GM23338 (cell line): ENCODE data around the gene UNC45A. TPM values are rescaled to one million over a fixed set of nuclear protein-coding genes. Genes with fewer than 3 reads are reported as not detected.

ENCODE experiments used
- ATAC-seq: fragments of 200-7000 bp; cut with Tn5 transposase; 3 replicates; pipeline ENCODE4 v1.9.1; 2020
- DNase-seq: peaks from one replicate; pipeline ENCODE4 v3.0.0-alpha.2; 2015; ENCODE audit warnings: low spot score
- H2AFZ ChIP-seq: fragments of 200-600 bp; sonication (generic); 2 replicates; pipeline ENCODE4 v1.8.0; 2016; ENCODE audit warnings: antibody characterized with exemption, mild to moderate bottlenecking, moderate library complexity
- H3F3A ChIP-seq: fragments of 200-600 bp; sonication (generic); replicated peaks from 2 replicates; pipeline ENCODE4 v1.8.0; 2017; ENCODE audit warnings: antibody characterized with exemption, mixed run types, low read depth
- H3K27ac ChIP-seq: fragments of 200-600 bp; sonication (generic); 2 replicates; pipeline ENCODE4 v1.6.1; 2016; ENCODE audit warnings: low read depth
- H3K27me3 ChIP-seq: fragments of 200-600 bp; sonication (generic); 2 replicates; pipeline ENCODE4 v1.8.0; 2016; ENCODE audit warnings: mild to moderate bottlenecking, mixed run types, moderate library complexity; ENCODE audit not compliant: insufficient read depth
- H3K36me3 ChIP-seq: fragments of 200-600 bp; sonication (generic); 2 replicates; pipeline ENCODE4 v1.8.0; 2016; ENCODE audit warnings: mild to moderate bottlenecking; ENCODE audit not compliant: insufficient read depth
- H3K4me1 ChIP-seq: fragments of 200-600 bp; sonication (generic); 2 replicates; pipeline ENCODE4 v1.8.0; 2016; ENCODE audit warnings: mild to moderate bottlenecking, moderate library complexity; ENCODE audit not compliant: insufficient read depth
- H3K4me2 ChIP-seq: fragments of 200-600 bp; sonication (generic); 2 replicates; pipeline ENCODE4 v1.7.1; 2017; ENCODE audit warnings: mixed run types
- H3K4me3 ChIP-seq: fragments of 200-600 bp; sonication (generic); 2 replicates; pipeline ENCODE4 v1.6.1; 2016; ENCODE audit warnings: mixed run types
- H3K79me2 ChIP-seq: fragments of 200-600 bp; sonication (generic); replicated peaks from 2 replicates; pipeline ENCODE4 v1.8.0; 2017; ENCODE audit warnings: mild to moderate bottlenecking; ENCODE audit not compliant: insufficient read depth
- H3K9me2 ChIP-seq: fragments of 200-600 bp; sonication (generic); 2 replicates; pipeline ENCODE4 v1.8.0; 2017; ENCODE audit not compliant: insufficient read depth
- H4K20me1 ChIP-seq: fragments of 200-600 bp; sonication (generic); replicated peaks from 2 replicates; pipeline ENCODE4 v1.8.0; 2017; ENCODE audit warnings: mild to moderate bottlenecking; ENCODE audit not compliant: insufficient read depth
- H3K27ac Mint-ChIP-seq: 2 replicates; pipeline ENCODE4 v1.8.0; 2020; ENCODE audit warnings: inconsistent platforms, mild to moderate bottlenecking, moderate library complexity, mixed read lengths
- H3K27me3 Mint-ChIP-seq: 3 replicates; pipeline ENCODE4 v1.8.0; 2022; ENCODE audit warnings: low read depth, mild to moderate bottlenecking, moderate library complexity, mixed read lengths, inconsistent platforms; ENCODE audit not compliant: insufficient read depth, poor library complexity
- H3K36me3 Mint-ChIP-seq: 3 replicates; pipeline ENCODE4 v1.8.0; 2021; ENCODE audit warnings: low read depth, mild to moderate bottlenecking, inconsistent platforms, moderate library complexity, mixed read lengths
- H3K4me1 Mint-ChIP-seq: 3 replicates; pipeline ENCODE4 v1.8.0; 2020; ENCODE audit warnings: mild to moderate bottlenecking, inconsistent platforms, mixed read lengths
- H3K4me3 Mint-ChIP-seq: 3 replicates; pipeline ENCODE4 v1.8.0; 2021; ENCODE audit warnings: moderate library complexity, mild to moderate bottlenecking, inconsistent platforms, mixed read lengths
- H3K9me3 Mint-ChIP-seq: 3 replicates; pipeline ENCODE4 v1.8.0; 2020; ENCODE audit warnings: moderate library complexity, mild to moderate bottlenecking, inconsistent platforms, mixed read lengths
- CREB1 ChIP-seq: fragments of 250-450 bp; sonication (Bioruptor Pico); IDR thresholded peaks from 2 replicates; pipeline ENCODE4 v1.5.0; 2020; ENCODE audit warnings: low read depth, mild to moderate bottlenecking, moderate library complexity
- EZH2 ChIP-seq: fragments of 200-600 bp; sonication (generic); IDR thresholded peaks from one replicate; pipeline ENCODE4 v1.8.0; 2017; ENCODE audit warnings: antibody characterized with exemption, mild to moderate bottlenecking, low read depth; ENCODE audit not compliant: unreplicated experiment
- EZH2phosphoT487 ChIP-seq: fragments of 200-600 bp; sonication (generic); IDR thresholded peaks from one replicate; pipeline ENCODE4 v1.8.1; 2018; ENCODE audit warnings: antibody characterized with exemption; ENCODE audit not compliant: unreplicated experiment
- JUNB ChIP-seq: IDR thresholded peaks from one replicate; pipeline ENCODE4 v1.6.1; 2016; ENCODE audit warnings: antibody characterized with exemption; ENCODE audit not compliant: unreplicated experiment
- NANOG ChIP-seq: IDR thresholded peaks from 2 replicates; pipeline ENCODE4 v1.6.1; 2016; ENCODE audit warnings: antibody characterized with exemption, borderline replicate concordance
- POLR2AphosphoS5 ChIP-seq: IDR thresholded peaks from 2 replicates; pipeline ENCODE4 v1.6.1; 2016; ENCODE audit warnings: antibody characterized with exemption, low read depth
- STAT1 ChIP-seq: IDR thresholded peaks from one replicate; pipeline ENCODE4 v1.6.1; 2016; ENCODE audit warnings: antibody characterized with exemption; ENCODE audit not compliant: unreplicated experiment
- ZNF114 ChIP-seq: fragments of 250-450 bp; sonication (Bioruptor Pico); IDR thresholded peaks from 2 replicates; pipeline ENCODE4 v1.5.0; 2020; ENCODE audit warnings: mild to moderate bottlenecking, moderate library complexity
- ZNF331 ChIP-seq: fragments of 250-450 bp; sonication (Bioruptor Pico); IDR thresholded peaks from 2 replicates; pipeline ENCODE4 v1.5.0; 2020; ENCODE audit warnings: low read depth, mild to moderate bottlenecking, moderate library complexity
- polyA plus RNA-seq: library from polyadenylated mRNA; unstranded; fragments of >200 nt; fragmentation: Nextera tagmentation; extraction: Ambion mirVana; gene quantifications from 2 replicates; pipeline ENCODE4 v1.2.1, GENCODE V29; 2016
- total RNA-seq: library from RNA; depleted of rRNA; stranded (reverse); fragments of >200 nt; shearing (Covaris generic); gene quantifications from 2 replicates; pipeline ENCODE4 v1.2.3, GENCODE V29; 2014
- TF ChIP-seq, protein P1 (sequence below): IDR thresholded peaks from one replicate; pipeline ENCODE4 v1.6.1; 2018; ENCODE audit warnings: antibody characterized with exemption; ENCODE audit not compliant: unreplicated experiment
- TF ChIP-seq, protein P2 (sequence below), 2 experiments: fragments of 200-600 bp in 1 of 2; sonication (generic) in 1 of 2; conservative IDR thresholded peaks; 2 replicates each; pipeline versions ENCODE4 v1.5.1 to v1.6.1; 2016 to 2017; ENCODE audit warnings: antibody characterized with exemption in 2 of 2, low read depth in 2 of 2, mild to moderate bottlenecking in 2 of 2, moderate library complexity in 1 of 2
- TF ChIP-seq, protein P3 (sequence below): fragments of 250-450 bp; sonication (Bioruptor Pico); IDR thresholded peaks from 2 replicates; pipeline ENCODE4 v1.5.0; 2020; ENCODE audit warnings: mild to moderate bottlenecking, moderate library complexity
- TF ChIP-seq, protein P4 (sequence below): IDR thresholded peaks from 2 replicates; pipeline ENCODE4 v1.6.1; 2016; ENCODE audit warnings: antibody characterized with exemption

Gene UNC45A
- total and polyA plus RNA-seq, 2 experiments from 2014 or later = 40.2 to 86.8 TPM

DNA sequence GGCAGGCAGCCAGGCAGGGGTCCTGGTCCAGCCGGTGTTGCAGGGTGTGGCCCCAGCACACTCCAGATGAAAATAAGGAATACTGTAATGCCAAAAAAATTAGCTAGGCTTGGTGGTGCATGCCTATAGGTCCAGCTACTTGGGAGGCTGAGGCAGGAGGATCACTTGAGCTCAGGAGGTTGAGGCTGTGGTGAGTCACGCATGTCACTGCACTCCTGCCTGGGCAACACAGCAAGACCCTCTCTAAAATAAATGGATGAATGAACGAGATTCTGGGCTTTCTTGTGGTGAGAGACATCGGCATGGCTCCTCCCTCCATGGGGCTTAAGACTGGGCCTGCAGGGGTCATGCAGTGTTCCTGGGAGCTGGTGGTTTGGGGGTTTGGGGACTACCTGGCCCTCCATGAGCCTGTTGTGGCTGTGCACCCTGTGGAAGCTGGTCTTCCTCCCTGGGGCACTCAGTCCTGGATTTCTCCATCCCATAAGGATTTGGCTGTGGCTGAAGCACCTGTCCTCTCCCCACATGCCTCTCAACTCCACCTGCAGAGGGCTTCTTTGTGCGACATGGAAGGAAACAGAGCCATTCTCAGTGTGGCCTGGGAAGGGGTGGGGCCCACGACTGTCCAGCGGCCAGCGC is 12.0 kb downstream of the UNC45A start:
- TF ChIP-seq, protein P1, sequence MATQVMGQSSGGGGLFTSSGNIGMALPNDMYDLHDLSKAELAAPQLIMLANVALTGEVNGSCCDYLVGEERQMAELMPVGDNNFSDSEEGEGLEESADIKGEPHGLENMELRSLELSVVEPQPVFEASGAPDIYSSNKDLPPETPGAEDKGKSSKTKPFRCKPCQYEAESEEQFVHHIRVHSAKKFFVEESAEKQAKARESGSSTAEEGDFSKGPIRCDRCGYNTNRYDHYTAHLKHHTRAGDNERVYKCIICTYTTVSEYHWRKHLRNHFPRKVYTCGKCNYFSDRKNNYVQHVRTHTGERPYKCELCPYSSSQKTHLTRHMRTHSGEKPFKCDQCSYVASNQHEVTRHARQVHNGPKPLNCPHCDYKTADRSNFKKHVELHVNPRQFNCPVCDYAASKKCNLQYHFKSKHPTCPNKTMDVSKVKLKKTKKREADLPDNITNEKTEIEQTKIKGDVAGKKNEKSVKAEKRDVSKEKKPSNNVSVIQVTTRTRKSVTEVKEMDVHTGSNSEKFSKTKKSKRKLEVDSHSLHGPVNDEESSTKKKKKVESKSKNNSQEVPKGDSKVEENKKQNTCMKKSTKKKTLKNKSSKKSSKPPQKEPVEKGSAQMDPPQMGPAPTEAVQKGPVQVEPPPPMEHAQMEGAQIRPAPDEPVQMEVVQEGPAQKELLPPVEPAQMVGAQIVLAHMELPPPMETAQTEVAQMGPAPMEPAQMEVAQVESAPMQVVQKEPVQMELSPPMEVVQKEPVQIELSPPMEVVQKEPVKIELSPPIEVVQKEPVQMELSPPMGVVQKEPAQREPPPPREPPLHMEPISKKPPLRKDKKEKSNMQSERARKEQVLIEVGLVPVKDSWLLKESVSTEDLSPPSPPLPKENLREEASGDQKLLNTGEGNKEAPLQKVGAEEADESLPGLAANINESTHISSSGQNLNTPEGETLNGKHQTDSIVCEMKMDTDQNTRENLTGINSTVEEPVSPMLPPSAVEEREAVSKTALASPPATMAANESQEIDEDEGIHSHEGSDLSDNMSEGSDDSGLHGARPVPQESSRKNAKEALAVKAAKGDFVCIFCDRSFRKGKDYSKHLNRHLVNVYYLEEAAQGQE = no peak
- no peak for TF ChIP-seq CREB1 (CRISPR knock-in tag)
- TF ChIP-seq, protein P2, sequence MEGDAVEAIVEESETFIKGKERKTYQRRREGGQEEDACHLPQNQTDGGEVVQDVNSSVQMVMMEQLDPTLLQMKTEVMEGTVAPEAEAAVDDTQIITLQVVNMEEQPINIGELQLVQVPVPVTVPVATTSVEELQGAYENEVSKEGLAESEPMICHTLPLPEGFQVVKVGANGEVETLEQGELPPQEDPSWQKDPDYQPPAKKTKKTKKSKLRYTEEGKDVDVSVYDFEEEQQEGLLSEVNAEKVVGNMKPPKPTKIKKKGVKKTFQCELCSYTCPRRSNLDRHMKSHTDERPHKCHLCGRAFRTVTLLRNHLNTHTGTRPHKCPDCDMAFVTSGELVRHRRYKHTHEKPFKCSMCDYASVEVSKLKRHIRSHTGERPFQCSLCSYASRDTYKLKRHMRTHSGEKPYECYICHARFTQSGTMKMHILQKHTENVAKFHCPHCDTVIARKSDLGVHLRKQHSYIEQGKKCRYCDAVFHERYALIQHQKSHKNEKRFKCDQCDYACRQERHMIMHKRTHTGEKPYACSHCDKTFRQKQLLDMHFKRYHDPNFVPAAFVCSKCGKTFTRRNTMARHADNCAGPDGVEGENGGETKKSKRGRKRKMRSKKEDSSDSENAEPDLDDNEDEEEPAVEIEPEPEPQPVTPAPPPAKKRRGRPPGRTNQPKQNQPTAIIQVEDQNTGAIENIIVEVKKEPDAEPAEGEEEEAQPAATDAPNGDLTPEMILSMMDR (conservative IDR thresholded peaks at IDR 0.05; ENCODE audit: low read depth in 2 of 2) = no peak
- TF ChIP-seq POLR2AphosphoS5 = no peak
- no peak for TF ChIP-seq JUNB
- TF ChIP-seq STAT1 = no peak
- no peak for TF ChIP-seq ZNF114 (CRISPR knock-in tag)
- TF ChIP-seq, protein P3, sequence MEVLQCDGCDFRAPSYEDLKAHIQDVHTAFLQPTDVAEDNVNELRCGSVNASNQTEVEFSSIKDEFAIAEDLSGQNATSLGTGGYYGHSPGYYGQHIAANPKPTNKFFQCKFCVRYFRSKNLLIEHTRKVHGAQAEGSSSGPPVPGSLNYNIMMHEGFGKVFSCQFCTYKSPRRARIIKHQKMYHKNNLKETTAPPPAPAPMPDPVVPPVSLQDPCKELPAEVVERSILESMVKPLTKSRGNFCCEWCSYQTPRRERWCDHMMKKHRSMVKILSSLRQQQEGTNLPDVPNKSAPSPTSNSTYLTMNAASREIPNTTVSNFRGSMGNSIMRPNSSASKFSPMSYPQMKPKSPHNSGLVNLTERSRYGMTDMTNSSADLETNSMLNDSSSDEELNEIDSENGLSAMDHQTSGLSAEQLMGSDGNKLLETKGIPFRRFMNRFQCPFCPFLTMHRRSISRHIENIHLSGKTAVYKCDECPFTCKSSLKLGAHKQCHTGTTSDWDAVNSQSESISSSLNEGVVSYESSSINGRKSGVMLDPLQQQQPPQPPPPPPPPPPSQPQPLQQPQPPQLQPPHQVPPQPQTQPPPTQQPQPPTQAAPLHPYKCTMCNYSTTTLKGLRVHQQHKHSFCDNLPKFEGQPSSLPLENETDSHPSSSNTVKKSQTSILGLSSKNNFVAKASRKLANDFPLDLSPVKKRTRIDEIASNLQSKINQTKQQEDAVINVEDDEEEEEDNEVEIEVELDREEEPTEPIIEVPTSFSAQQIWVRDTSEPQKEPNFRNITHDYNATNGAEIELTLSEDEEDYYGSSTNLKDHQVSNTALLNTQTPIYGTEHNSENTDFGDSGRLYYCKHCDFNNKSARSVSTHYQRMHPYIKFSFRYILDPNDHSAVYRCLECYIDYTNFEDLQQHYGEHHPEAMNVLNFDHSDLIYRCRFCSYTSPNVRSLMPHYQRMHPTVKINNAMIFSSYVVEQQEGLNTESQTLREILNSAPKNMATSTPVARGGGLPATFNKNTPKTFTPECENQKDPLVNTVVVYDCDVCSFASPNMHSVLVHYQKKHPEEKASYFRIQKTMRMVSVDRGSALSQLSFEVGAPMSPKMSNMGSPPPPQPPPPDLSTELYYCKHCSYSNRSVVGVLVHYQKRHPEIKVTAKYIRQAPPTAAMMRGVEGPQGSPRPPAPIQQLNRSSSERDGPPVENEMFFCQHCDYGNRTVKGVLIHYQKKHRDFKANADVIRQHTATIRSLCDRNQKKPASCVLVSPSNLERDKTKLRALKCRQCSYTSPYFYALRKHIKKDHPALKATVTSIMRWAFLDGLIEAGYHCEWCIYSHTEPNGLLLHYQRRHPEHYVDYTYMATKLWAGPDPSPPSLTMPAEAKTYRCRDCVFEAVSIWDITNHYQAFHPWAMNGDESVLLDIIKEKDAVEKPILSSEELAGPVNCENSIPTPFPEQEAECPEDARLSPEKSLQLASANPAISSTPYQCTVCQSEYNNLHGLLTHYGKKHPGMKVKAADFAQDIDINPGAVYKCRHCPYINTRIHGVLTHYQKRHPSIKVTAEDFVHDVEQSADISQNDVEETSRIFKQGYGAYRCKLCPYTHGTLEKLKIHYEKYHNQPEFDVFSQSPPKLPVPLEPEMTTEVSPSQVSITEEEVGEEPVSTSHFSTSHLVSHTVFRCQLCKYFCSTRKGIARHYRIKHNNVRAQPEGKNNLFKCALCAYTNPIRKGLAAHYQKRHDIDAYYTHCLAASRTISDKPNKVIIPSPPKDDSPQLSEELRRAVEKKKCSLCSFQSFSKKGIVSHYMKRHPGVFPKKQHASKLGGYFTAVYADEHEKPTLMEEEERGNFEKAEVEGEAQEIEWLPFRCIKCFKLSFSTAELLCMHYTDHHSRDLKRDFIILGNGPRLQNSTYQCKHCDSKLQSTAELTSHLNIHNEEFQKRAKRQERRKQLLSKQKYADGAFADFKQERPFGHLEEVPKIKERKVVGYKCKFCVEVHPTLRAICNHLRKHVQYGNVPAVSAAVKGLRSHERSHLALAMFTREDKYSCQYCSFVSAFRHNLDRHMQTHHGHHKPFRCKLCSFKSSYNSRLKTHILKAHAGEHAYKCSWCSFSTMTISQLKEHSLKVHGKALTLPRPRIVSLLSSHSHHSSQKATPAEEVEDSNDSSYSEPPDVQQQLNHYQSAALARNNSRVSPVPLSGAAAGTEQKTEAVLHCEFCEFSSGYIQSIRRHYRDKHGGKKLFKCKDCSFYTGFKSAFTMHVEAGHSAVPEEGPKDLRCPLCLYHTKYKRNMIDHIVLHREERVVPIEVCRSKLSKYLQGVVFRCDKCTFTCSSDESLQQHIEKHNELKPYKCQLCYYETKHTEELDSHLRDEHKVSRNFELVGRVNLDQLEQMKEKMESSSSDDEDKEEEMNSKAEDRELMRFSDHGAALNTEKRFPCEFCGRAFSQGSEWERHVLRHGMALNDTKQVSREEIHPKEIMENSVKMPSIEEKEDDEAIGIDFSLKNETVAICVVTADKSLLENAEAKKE (CRISPR knock-in tag) = no peak
- TF ChIP-seq, protein P4, sequence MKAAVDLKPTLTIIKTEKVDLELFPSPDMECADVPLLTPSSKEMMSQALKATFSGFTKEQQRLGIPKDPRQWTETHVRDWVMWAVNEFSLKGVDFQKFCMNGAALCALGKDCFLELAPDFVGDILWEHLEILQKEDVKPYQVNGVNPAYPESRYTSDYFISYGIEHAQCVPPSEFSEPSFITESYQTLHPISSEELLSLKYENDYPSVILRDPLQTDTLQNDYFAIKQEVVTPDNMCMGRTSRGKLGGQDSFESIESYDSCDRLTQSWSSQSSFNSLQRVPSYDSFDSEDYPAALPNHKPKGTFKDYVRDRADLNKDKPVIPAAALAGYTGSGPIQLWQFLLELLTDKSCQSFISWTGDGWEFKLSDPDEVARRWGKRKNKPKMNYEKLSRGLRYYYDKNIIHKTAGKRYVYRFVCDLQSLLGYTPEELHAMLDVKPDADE = no peak
- no peak for TF ChIP-seq ZNF331
- TF ChIP-seq EZH2 = no peak
- TF ChIP-seq NANOG = no peak
- no peak for TF ChIP-seq EZH2phosphoT487
- H3K9me2 ChIP-seq = no peaks in the 10 kb centered on the region
- H3K27me3 ChIP-seq = no peaks in the 10 kb centered on the region
- H3K79me2 ChIP-seq = no peaks in the 10 kb centered on the region
- H2AFZ ChIP-seq = no peak overlapping the region
- no peak overlapping the region for H3K27ac ChIP-seq
- no peaks in the 10 kb centered on the region for H3K4me1 ChIP-seq
- Mint-ChIP-seq H3K9me3 (no peaks in the 10 kb centered on the region), H3K27ac (no peak overlapping the region), H3K27me3 (peaks cover 4% of the 10 kb centered on the region), H3K4me3 (no peak overlapping the region), H3K36me3 (peaks cover 75% of the 10 kb centered on the region), H3K4me1 (no peaks in the 10 kb centered on the region)
- H3K4me3 ChIP-seq = no peak overlapping the region
- no peak overlapping the region for H3K4me2 ChIP-seq
- peaks cover 14% of the 10 kb centered on the region; the same call in 1 of the 2 replicates for H3K36me3 ChIP-seq
- ATAC-seq (no peak; the same call in 2 of the 3 replicates), DNase-seq (no peak)
- no peaks in the 10 kb centered on the region; the same call in 1 of the 2 replicates for H4K20me1 ChIP-seq
- no peaks in the 10 kb centered on the region for H3F3A ChIP-seq
